HG02763 (cell line): ENCODE data around the gene CRIP1.

Experiments
- ATAC-seq: cut with Tn5 transposase; IDR thresholded peaks from one replicate; pipeline ENCODE4 v1.9.1; 2021; ENCODE audit warnings: mild to moderate bottlenecking, moderate library complexity; ENCODE audit not compliant: unreplicated experiment

CRIP1 gene

DNA sequence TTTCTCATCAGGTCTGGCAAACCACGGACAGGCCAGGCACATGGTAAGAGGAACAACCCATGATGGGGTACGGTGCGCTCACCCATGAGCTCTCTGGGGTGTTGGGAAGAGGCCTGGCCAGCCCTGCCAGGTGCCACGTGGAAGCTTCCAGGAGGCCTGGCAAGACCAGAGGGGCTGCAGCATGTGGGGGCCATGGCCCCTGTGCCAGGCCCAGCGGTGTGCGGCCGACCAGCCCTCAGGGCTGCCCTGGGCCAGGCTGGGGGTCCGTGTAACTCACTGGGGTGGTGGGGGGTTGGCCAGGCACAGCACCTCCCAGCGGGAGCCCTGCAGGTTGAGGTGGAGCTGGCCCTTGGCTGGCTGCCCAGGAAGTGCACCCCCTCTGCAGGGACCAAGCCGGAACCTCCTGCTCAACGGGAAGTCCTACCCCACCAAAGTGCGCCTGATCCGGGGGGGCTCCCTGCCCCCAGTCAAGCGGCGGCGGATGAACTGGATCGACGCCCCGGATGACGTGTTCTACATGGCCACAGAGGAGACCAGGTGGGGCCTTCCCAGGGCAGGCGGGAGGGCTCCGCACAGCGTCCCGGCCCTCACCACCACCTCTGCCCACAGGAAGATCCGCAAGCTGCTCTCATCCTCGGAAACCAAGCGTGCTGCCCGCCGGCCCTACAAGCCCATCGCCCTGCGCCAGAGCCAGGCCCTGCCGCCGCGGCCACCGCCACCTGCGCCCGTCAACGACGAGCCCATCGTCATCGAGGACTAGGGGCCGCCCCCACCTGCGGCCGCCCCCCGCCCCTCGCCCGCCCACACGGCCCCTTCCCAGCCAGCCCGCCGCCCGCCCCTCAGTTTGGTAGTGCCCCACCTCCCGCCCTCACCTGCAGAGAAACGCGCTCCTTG is 17.0 kb upstream of the CRIP1 start:
- no peak for ATAC-seq

GRCh38 chr14:105470350-105471296 is 16.1 kb upstream of the CRIP1 start:
- no peak for ATAC-seq

DNA sequence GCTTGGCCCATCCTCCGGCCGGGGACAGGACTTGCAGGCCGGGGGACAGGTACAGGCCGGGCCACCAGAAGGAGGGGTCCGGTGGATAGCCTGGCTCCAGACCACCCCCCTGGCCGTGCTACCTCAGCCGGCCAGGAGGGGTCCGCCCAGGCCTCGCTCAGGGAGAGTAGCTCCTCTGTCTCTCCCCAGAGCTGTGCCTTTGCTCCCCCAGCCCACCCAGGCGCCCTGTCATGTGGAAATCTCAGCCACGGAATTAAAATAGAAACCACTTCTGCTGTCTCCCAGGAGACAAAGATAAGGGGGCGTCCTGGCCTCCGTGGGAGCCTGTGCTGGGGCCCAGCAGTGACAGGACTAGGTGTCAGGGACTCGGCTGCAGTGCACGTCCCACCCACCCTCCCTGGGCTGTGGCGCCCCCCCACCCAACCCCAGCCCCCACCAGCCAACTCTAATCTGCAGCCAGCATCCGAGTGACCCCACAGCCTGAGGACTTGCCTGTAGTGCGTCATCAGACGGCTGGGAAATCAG is 15.3 kb upstream of the CRIP1 start:
- ATAC-seq = no peak

- ATAC-seq = no peak
These were observed 14.7 kb upstream of the CRIP1 start for GRCh38 chr14:105471823-105472485.

GRCh38 chr14:105472486-105472991 is 14.1 kb upstream of the CRIP1 start:
- ATAC-seq = no peak

GRCh38 chr14:105473033-105473676 is 13.5 kb upstream of the CRIP1 start:
- ATAC-seq = no peak

GRCh38 chr14:105473677-105474482 is 12.8 kb upstream of the CRIP1 start:
- no peak for ATAC-seq

DNA sequence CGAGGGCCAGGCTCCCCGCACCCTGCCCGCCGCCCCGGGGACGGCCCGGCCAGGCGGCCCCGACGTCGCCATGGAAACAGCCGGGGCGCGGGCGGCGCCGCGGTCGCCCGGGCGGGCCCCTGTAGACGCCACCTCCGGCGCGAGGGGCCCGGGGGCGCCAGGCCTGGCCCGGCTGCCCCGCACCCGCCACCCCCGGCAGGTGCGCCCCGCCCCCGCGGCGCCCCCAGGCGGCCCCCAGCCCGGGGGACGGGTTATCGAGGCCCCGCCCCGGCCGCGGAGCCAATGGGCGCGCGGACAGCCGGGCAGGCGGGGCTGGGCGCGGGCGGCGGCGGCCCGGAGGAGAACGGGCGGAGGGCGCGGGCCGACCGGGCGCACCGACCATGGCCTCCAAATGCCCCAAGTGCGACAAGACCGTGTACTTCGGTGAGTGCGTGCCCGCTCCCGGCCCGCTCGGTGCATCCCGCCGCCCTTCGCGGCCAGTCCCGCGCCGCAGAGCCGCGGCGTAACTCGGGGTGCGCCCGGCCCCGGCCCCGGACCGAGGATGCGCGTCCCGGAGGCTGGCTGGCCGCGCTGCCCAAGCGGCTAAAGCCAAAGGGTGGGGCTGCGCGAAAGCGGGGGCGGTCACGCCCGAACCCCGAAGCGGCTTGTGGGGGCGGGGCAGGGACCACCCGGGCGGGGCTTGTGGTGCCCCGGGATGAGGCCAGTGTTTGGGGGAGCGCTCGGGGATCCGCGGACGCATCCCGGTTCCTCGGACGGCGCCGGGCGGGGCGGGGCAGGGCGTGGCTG is 12.0 kb upstream of the CRIP1 start, which contains the start of gene CRIP2:
CRIP2 (plus strand) TSS at position 339 of the 786 bp plus-strand sequence; CDS start at position 381, 42 bp downstream.
- no peak for ATAC-seq

- no peak for ATAC-seq
These were observed 11.2 kb upstream of the CRIP1 start for GRCh38 chr14:105475269-105476096.

DNA sequence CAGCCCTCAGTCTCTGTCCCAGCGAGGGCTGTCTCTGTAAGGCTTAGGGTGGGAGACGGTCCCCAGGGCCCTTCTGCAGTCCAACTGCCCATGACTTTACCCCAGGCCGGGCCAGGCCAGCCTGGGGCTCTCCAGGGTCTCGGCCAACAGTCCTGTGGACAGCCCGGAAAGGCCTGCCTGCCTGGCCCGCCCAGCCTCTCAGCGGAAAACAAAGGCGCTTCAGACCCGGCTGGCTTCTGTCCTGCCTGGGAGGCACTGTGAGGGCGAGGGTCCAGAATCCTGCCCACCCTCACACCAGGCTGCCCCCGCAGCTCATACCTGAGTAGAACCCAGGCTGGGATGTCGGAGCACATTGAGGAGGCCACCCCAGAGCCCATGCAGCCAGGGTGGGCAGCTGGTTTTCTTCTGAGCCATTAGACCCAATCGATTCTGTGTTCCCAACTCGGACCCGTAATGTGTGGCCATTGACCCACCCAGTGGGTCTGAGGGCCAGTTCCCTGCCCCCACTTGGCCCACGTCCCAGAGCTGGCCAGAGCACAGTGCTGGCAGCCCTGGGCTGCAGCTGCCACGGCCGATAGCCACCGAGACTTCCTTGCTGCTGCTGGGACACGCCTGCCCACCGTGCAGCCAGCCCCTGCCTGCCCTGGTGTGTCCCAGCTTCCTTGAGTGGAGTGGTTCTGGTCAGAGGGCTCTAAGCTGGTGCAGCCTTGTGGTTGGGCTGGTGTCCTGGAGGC is 10.4 kb upstream of the CRIP1 start:
- ATAC-seq = no peak

- ATAC-seq = no peak
These were observed 9.6 kb upstream of the CRIP1 start for GRCh38 chr14:105476831-105477659.

DNA sequence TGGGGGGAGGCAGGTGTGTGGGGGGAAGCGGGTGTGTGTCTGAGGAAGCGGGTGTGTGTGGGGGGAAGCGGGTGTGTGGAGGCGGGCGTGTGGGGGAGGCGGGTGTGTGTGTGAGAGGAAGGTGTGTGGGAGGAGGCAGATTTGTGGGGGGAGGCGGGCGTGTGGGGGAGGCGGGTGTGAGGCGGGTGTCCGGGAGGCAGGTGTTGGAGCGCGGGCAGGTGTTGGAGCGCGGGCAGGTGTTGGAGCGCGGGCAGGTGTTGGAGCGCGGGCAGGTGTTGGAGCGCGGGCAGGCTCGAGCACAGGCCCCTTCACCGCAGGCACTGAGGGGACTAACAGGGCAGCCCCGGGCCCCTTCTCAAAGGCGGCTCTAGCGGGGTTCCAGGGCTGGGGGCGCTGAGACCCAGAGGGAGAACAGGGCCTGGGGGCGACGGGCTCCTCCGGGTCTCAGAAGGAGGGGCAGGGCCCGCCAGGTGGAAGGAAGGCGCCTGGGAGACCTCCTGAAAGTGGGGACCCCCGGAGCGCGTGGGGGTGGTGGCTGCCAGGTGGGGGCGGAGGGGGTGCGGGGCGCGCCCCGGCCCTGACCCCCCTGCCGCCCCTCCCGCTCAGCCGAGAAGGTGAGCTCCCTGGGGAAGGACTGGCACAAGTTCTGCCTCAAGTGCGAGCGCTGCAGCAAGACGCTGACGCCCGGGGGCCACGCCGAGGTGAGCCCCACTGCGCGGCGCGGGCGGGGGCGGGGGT is 8.9 kb upstream of the CRIP1 start:
- ATAC-seq = no peak

GRCh38 chr14:105478398-105479251 is 8.1 kb upstream of the CRIP1 start:
- no peak for ATAC-seq

DNA sequence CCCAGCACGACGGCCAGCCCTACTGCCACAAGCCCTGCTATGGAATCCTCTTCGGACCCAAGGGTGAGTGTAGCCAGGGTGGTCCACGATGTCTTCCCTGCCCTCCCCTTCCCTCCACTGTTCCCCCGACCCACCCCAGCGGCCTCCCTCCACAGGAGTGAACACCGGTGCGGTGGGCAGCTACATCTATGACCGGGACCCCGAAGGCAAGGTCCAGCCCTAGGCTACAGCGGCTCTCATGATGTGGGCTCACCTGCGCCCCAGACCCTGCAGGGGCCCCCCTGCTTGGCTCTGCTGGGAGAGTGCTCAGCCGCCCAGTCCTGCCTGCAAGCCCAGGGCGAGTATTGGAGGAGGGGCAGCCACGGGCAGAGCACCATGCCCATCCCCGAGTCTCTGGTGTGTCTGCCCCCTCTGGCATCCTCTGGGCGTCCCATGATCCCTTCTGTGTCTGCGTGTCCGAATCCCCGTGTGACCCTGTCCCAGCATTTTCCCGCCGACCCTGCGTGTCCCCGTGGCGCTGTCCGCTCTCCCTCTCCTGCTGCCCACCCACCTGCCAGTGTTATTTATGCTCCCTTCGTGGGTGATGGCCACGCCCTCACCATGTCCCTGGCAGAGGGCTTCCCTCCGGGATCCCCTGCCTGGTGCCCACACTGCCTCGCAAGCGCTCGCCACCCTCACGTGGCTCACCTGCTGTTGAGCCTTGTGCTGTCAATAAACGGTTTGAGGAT is 7.1 kb upstream of the CRIP1 start:
- no peak for ATAC-seq
